SK-N-SH (cell line): ENCODE data around the gene MVB12B. TPM values are rescaled to one million over a fixed set of nuclear protein-coding genes. Genes with fewer than 3 reads are reported as not detected.

Source experiments
- CTCF ChIA-PET: fragments of 300-600, 350-600 bp; formaldehyde crosslinking; extraction: SDS; loops from one replicate; lab custom pipeline; 2021; lab: Yijun Ruan, JAX
- POLR2A ChIA-PET: fragments of 350-600 bp; sonication (Branson Sonifier 250); formaldehyde crosslinking; extraction: SDS; loops from one replicate; lab custom pipeline; 2020; ENCODE audit warnings: antibody characterized with exemption, inconsistent platforms; lab: Yijun Ruan, JAX
- DNase-seq: peaks from one replicate; pipeline ENCODE4 v3.0.0; 2012
- H2AFZ ChIP-seq: fragments of 200-600 bp; sonication (generic); 2 replicates; pipeline ENCODE4 v1.8.1; 2016; ENCODE audit warnings: antibody characterized with exemption, mild to moderate bottlenecking, low read depth
- H3F3A ChIP-seq: fragments of 200-600 bp; sonication (generic); replicated peaks from 2 replicates; pipeline ENCODE3; 2016; ENCODE audit warnings: antibody characterized with exemption, mild to moderate bottlenecking; ENCODE audit not compliant: insufficient read depth
- H3K27ac ChIP-seq, 2 experiments: fragments of 200-500 bp in 1 of 2; fragments of 200-600 bp in 1 of 2; sonication (Bioruptor generic) in 1 of 2; sonication (generic), shearing (Covaris generic) in 1 of 2; 2 replicates each; pipeline versions ENCODE4 v1.5.1 to v1.6.1; 2014 to 2016; ENCODE audit warnings: low read depth in 2 of 2, inconsistent platforms in 1 of 2, low read length in 1 of 2, mild to moderate bottlenecking in 1 of 2, mixed read lengths in 1 of 2
- H3K27me3 ChIP-seq: fragments of 200-600 bp; sonication (generic), shearing (Covaris generic); 2 replicates; pipeline ENCODE4 v1.6.1; 2016; ENCODE audit warnings: mixed run types; ENCODE audit not compliant: insufficient read depth
- H3K36me3 ChIP-seq, 2 experiments: fragments of 200-500 bp in 1 of 2; fragments of 200-600 bp in 1 of 2; sonication (Bioruptor generic) in 1 of 2; sonication (generic) in 1 of 2; replicated peaks in 1 of 2; 2 replicates each; pipeline versions ENCODE3 to v1.5.1; 2014 to 2016; ENCODE audit warnings: low read length in 1 of 2, mild to moderate bottlenecking in 1 of 2; ENCODE audit not compliant: insufficient read depth in 2 of 2, control insufficient read depth in 1 of 2
- H3K4me1 ChIP-seq, 2 experiments: fragments of 200-500 bp in 1 of 2; fragments of 200-600 bp in 1 of 2; sonication (Bioruptor generic) in 1 of 2; sonication (generic), shearing (Covaris generic) in 1 of 2; 2 replicates each; pipeline versions ENCODE4 v1.5.1 to v1.6.1; 2014 to 2016; ENCODE audit warnings: low read depth in 1 of 2, low read length in 1 of 2, mixed run types in 1 of 2; ENCODE audit not compliant: insufficient read depth in 2 of 2, control insufficient read depth in 1 of 2
- H3K4me2 ChIP-seq: fragments of 200-600 bp; sonication (generic), shearing (Covaris generic); 2 replicates; pipeline ENCODE4 v1.6.1; 2017; ENCODE audit warnings: mixed run types
- H3K4me3 ChIP-seq, 2 experiments: fragments of 200-500 bp in 1 of 2; fragments of 200-600 bp in 1 of 2; sonication (Bioruptor generic) in 1 of 2; sonication (generic), shearing (Covaris generic) in 1 of 2; 2 replicates each; pipeline versions ENCODE4 v1.5.1 to v1.8.1; 2014 to 2016; ENCODE audit warnings: low read depth in 2 of 2, inconsistent platforms in 1 of 2, low read length in 1 of 2, mild to moderate bottlenecking in 1 of 2, mixed read lengths in 1 of 2, moderate library complexity in 1 of 2
- H3K79me2 ChIP-seq: fragments of 200-600 bp; sonication (generic); 2 replicates; pipeline ENCODE4 v1.8.1; 2017; ENCODE audit warnings: mild to moderate bottlenecking; ENCODE audit not compliant: insufficient read depth
- H3K9ac ChIP-seq: fragments of 200-600 bp; sonication (generic); 2 replicates; pipeline ENCODE4 v1.6.1; 2017; ENCODE audit warnings: mixed run types
- H3K9me2 ChIP-seq: fragments of 200-600 bp; sonication (generic); 2 replicates; pipeline ENCODE4 v1.6.1; 2017; ENCODE audit warnings: mixed run types
- H3K9me3 ChIP-seq: fragments of 200-600 bp; sonication (generic); 2 replicates; pipeline ENCODE4 v1.6.1; 2017; ENCODE audit warnings: mixed run types, mild to moderate bottlenecking, moderate library complexity
- H4K20me1 ChIP-seq: fragments of 200-600 bp; sonication (generic); 2 replicates; pipeline ENCODE4 v1.6.1; 2017; ENCODE audit warnings: mild to moderate bottlenecking, mixed run types; ENCODE audit not compliant: insufficient read depth
- CHD2 ChIP-seq: fragments of 150-350 bp; IDR thresholded peaks from 2 replicates; pipeline ENCODE4 v1.6.1; 2018; ENCODE audit warnings: low read length; ENCODE audit not compliant: partially characterized antibody
- ELF1 ChIP-seq: IDR thresholded peaks from 2 replicates; pipeline ENCODE4 v1.4.0; 2012
- EP300 ChIP-seq, 2 experiments: IDR thresholded peaks; 2 replicates each; pipeline versions ENCODE4 v1.4.0 to v1.6.1; 2012; ENCODE audit warnings: borderline replicate concordance in 1 of 2, low read depth in 1 of 2, low read length in 1 of 2
- FOXJ3 ChIP-seq: sonication (generic); formaldehyde crosslinking; IDR thresholded peaks from 2 replicates; pipeline ENCODE4 v1.5.1; 2020; ENCODE audit warnings: mild to moderate bottlenecking, missing genetic modification reagents
- FOXM1 ChIP-seq: IDR thresholded peaks from 2 replicates; pipeline ENCODE4 v1.4.0; 2012; ENCODE audit warnings: low read depth, mild to moderate bottlenecking
- GATA2 ChIP-seq: sonication (generic); formaldehyde crosslinking; IDR thresholded peaks from 2 replicates; pipeline ENCODE4 v1.5.0; 2020; ENCODE audit warnings: mild to moderate bottlenecking, missing genetic modification reagents
- MAX ChIP-seq: IDR thresholded peaks from 2 replicates; pipeline ENCODE4 v1.4.0; 2012; ENCODE audit warnings: low read depth
- MEF2A ChIP-seq: IDR thresholded peaks from 2 replicates; pipeline ENCODE4 v1.4.0; 2012; ENCODE audit warnings: low read depth, borderline replicate concordance
- MXI1 ChIP-seq: IDR thresholded peaks from 2 replicates; pipeline ENCODE4 v1.6.1; 2012; ENCODE audit warnings: mild to moderate bottlenecking, low read depth, low read length, improper control_type of control experiment
- NFIC ChIP-seq: IDR thresholded peaks from 2 replicates; pipeline ENCODE4 v1.4.0; 2012; ENCODE audit warnings: borderline replicate concordance
- PBX3 ChIP-seq: IDR thresholded peaks from 2 replicates; pipeline ENCODE4; 2012
- RAD21 ChIP-seq: IDR thresholded peaks from 2 replicates; pipeline ENCODE4 v1.6.1; 2012; ENCODE audit warnings: mild to moderate bottlenecking, low read length
- REST ChIP-seq: IDR thresholded peaks from 2 replicates; pipeline ENCODE4 v1.6.1; 2012; ENCODE audit warnings: mild to moderate bottlenecking, low read depth, low read length, moderate library complexity
- SMC3 ChIP-seq: IDR thresholded peaks from 2 replicates; pipeline ENCODE4 v1.6.1; 2012; ENCODE audit warnings: low read depth, low read length, improper control_type of control experiment
- TAF1 ChIP-seq: IDR thresholded peaks from 2 replicates; pipeline ENCODE4 v1.6.1; 2012; ENCODE audit warnings: low read depth, mild to moderate bottlenecking, low read length, moderate library complexity, borderline replicate concordance
- TCF12 ChIP-seq: IDR thresholded peaks from 2 replicates; pipeline ENCODE4 v1.4.0; 2012
- TEAD4 ChIP-seq: IDR thresholded peaks from 2 replicates; pipeline ENCODE4 v1.4.0; 2012; ENCODE audit warnings: mild to moderate bottlenecking, borderline replicate concordance; ENCODE audit not compliant: insufficient read depth
- USF2 ChIP-seq: fragments of 150-350 bp; IDR thresholded peaks from 2 replicates; pipeline ENCODE4 v1.6.1; 2017; ENCODE audit warnings: antibody characterized with exemption, low read length, low read depth, borderline replicate concordance
- ZBTB33 ChIP-seq: IDR thresholded peaks from 2 replicates; pipeline ENCODE4 v1.4.0; 2012; ENCODE audit warnings: low read depth, borderline replicate concordance
- WGBS: methylation state at CpG from one replicate; pipeline ENCODE4 v1.1.6; 2017; ENCODE audit warnings: low lambda C conversion rate; 5-methylcytosine and 5-hydroxymethylcytosine counted together
- polyA plus RNA-seq, 3 experiments: library from polyadenylated mRNA; depleted of rRNA; stranded (reverse); fragments of >200 nt; gene quantifications; 2 replicates each; pipeline ENCODE4 v1.2.3, GENCODE V29; 2012

The MVB12B gene
- polyA plus RNA-seq, 1 of the 3 experiments (the other 2 are of a cell fraction): 5.1 TPM

- TF ChIP-seq ZBTB33: no peak
These were observed 21.7 kb upstream of the MVB12B start (continued) for GRCh38 chr9:126304971-126305320.

GRCh38 chr9:126306071-126306647, 20.5 kb upstream of the MVB12B start:
- ChIA-PET POLR2A (no interaction called here), CTCF (interaction anchor here (1.0 kb wide), 2 partner anchors 92 to 93 kb away, joined by 3 to 5 read pairs; no protein-coding TSS in a partner anchor)
- H3K4me1 ChIP-seq: peaks cover 0 to 8% of the 10 kb centered on the region in 2 experiments; a peak in 1 of 4 replicates
- no peak overlapping the region for H3K9ac ChIP-seq
- H3K27me3 ChIP-seq: no peaks in the 10 kb centered on the region
- no peak for DNase-seq
- H3K79me2 ChIP-seq: no peaks in the 10 kb centered on the region
- no peak overlapping the region for H3K27ac ChIP-seq
- H3K9me3 ChIP-seq: no peaks in the 10 kb centered on the region
- no peak overlapping the region for H3K4me2 ChIP-seq
- H4K20me1 ChIP-seq: no peaks in the 10 kb centered on the region
- no peaks in the 10 kb centered on the region for H3K9me2 ChIP-seq
- TF ChIP-seq TAF1 (no peak), MAX (no peak), ELF1 (no peak), TEAD4 (no peak), MEF2A (no peak), FOXJ3 (CRISPR knock-in tag) (no peak), EP300 (IDR thresholded peaks at IDR 0.05; ENCODE audit: borderline replicate concordance in 1 of 2, low read depth in 1 of 2, low read length in 1 of 2) (no peak), FOXM1 (no peak), USF2 (no peak), NFIC (no peak), GATA2 (no peak), SMC3 (no peak), PBX3 (no peak), MXI1 (no peak), REST (no peak), RAD21 (no peak), TCF12 (no peak), CHD2 (no peak)
- 82% methylated on average over 6 of the region's 6 CpGs for WGBS
- no peaks in the 10 kb centered on the region for H3F3A ChIP-seq
- no peak overlapping the region for H2AFZ ChIP-seq
- H3K4me3 ChIP-seq: no peak overlapping the region
- H3K36me3 ChIP-seq: no peaks in the 10 kb centered on the region
